CD4-positive, alpha-beta T cell treated with Interleukin-15 for 1 hour (primary cell): Measurements from ENCODE around the gene GNAO1.

Source experiments
- DNase-seq: peaks from one replicate; pipeline ENCODE4 v3.0.0-alpha.2; 2020

GNAO1 gene

DNA sequence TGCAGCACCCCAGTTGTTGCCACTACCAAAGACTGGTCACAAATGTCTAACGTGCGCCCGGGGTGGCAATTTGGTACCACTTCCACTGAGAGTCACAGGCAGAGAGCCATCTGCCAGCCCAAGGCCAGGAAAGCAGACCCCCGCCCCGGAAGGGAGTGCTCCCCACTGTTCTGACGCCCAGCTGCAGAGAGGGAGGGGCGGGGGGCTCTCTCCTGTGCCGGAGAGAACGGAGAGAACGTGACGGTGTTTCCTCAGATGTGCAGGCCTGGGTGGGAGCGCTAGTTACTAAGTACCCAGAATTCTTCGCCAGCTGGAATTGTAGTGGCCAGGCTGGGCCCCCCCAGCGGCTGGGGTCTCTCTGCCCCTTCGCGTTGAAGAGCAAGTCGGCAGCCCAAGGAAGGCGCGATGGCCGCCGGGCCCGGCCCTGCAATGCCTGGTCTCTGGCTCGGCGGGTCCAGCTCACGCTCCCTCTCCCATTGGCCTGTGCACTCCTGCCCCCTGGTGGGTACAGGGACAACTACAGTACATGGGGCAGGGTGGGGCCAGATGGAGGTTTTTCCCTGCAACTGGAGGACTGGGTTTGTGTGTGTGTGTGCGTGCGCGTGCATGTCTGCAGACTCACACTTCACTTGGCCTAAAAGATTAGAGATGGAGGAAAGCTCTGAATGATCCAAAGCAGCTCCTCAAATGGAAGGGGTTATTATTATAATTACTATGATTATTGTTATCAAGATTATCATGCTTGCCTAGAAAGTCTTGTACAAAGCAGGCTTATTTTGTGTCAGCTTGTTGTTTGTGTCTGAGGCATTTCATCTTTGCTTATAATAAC lies 126.9 kb downstream of the GNAO1 start:
- DNase-seq = peak; percentile 73

- no peak for DNase-seq
Observed at GRCh38 chr16:56318827-56319140, 127.5 kb downstream of the GNAO1 start.

GRCh38 chr16:56319376-56319775 lies 128.1 kb downstream of the GNAO1 start:
- no peak for DNase-seq

- no peak for DNase-seq
Observed at GRCh38 chr16:56320056-56320455, 128.8 kb downstream of the GNAO1 start.

- DNase-seq = no peak
Observed at GRCh38 chr16:56320811-56321558, 129.7 kb downstream of the GNAO1 start.

DNA sequence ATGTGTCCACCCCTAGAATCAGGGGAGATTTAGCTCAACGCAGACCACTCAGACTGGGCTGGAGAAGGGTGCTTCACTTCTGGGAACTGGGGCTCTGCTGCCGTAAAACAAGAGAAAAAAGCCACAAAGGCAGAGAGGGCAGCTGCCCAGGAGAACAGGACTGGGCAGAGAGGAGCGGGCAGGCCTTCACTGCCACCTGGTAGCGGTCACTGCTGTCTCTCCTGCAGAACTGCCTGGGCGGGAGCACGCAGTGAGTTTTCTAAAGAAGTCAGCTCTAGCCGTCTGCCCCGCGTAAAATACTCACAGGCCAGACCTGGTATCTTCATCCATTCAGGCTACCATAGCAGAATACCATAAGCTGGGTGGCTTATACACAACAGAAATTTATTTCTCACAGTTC lies 130.3 kb downstream of the GNAO1 start:
- no peak for DNase-seq

DNA sequence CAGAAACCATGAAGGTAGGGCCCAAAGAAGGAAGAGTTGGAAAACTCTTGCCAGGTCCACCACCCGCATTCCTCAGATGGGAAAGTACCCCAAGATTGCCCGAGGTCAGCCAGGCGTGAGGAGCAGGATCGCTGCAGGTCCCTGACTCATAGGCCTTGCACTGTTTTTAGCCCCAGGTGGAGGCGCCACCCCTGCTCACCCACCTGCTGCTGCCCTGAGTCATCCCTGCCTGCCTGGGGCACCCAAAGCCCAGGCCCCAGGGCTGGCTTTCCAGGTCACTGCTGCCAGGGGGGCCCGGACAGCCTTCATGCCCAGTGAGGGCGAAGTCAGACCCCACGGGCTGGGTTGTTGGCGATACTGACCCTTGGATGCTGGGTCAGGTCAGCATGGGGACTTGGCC lies 133.1 kb downstream of the GNAO1 start:
- no peak for DNase-seq

- DNase-seq = no peak
Observed at GRCh38 chr16:56325956-56326355, 134.7 kb downstream of the GNAO1 start.

- no peak for DNase-seq
Observed at GRCh38 chr16:56327071-56327928, 136.0 kb downstream of the GNAO1 start.

DNA sequence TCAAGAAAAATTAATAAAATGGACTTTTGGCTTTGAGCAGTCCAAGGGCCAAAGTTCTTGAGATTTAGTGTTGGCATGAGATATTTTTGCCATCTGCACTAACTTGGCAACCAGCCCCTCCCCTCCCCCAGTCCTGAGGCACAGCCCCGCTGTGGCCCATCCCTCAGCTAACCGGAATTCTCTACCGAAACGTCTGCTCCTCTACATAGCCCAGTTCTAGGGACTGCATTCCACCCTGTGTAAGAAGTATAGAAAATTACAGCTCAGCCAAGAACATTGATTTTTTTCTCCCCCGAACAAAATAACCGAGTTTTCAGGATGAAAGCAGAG lies 136.6 kb downstream of the GNAO1 start:
- DNase-seq = no peak

DNA sequence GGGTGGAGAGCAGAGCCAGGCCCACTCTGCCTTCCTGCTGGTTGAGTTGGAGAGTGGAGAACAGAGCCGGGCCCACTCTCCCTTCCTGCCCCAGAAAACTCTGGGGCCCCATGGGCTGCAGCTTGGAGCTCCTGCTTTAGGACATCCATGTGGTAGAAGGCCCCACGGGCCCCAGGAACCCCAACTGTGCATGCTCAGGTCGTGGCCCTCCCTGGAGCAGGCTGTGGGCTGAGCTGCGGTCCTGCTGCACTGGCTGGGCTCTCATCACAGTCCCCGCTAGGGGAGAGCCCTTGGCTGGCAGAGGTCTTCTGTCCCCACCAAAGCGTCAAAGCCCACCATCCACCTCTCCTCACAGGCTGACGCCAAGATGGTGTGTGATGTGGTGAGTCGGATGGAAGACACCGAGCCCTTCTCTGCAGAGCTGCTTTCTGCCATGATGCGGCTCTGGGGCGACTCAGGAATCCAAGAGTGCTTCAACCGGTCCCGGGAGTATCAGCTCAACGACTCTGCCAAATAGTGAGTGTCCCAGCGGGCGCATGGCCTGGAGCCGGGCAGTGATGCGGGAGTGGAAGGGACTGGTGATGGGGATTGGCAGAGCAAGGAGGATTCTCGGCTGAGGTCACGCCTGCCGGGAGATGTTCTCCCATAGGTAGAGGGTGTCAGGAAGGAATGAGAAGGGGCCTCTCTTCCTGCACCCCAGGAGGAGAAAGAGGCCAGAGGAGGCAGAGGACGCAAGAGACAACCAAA lies 137.2 kb downstream of the GNAO1 start:
- no peak for DNase-seq

DNA sequence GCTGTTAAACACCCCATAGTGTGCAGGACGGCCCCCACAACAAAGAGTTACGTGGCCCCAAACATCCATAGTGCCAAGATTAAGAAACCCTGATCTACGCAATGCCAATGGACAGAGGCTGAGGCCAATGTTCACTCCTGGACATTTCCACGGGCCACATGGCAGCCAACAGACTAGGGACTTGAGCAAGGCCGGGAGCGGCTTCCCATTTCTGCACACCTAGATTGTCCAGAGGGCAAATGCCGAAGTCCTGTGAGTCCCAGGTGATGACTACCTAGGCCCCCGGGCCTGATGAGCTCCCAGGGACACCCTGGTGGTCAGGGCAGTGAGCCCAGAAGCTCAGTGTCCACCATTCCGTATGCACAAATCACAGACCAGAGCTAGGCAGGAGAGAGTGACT lies 138.6 kb downstream of the GNAO1 start:
- DNase-seq = no peak

DNA sequence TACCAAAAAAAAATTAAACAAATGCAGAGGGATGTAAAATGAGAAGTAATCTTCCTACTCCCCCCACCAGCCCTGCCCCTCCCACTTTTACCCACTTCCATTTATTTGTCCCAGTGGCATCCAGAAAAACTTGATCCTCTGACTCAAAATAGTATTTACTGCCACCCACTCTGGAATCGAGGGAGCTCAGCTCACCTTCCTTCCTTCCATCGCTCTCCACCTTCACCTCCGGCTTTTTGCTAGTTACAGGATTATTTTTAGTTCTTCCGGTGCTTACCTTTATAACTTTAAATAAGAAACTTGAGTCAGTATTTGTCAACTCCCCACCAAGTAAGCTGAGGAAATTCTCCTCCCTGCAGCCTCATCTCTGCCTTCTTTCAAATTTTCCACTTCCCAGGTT lies 139.2 kb downstream of the GNAO1 start:
- no peak for DNase-seq

DNA sequence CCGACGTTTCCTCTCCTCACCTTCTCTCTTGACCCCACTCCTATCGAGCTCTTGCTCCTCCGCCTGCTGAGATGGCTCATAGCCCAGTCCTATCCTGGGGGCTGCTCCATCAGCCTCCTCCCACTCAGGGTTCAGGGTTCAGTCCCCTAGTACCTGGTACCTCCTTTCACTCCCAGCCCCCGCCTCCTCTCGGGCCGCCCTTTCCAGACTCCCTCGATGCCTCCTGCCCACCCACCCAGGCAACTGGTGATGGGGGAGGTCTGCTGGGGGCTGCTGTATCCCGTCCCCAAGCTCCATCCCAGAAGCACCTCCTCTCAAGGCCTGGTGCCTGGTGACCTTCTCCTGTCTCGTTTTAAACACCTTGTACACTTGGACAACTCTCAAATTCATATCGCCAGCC lies 140.1 kb downstream of the GNAO1 start:
- DNase-seq = no peak

DNA sequence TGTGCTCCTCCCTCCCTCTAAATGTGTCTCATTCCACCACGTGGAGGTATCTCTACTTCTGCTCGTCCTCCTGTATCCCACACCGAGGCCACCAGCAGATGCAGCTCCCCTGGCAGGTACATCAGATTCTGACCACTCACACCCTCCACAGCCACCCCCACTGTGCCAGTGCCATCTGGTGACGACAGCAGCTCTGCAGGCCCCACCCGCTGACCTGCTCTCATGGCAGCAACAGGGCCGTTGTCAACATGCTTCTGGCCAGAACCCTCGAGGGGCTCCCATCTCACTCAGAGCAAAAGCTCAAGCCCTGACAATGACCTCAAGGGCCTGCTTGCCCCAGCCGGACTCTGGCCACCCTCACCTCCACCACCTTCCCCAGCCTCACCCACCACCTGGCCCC lies 140.6 kb downstream of the GNAO1 start:
- DNase-seq = no peak

DNA sequence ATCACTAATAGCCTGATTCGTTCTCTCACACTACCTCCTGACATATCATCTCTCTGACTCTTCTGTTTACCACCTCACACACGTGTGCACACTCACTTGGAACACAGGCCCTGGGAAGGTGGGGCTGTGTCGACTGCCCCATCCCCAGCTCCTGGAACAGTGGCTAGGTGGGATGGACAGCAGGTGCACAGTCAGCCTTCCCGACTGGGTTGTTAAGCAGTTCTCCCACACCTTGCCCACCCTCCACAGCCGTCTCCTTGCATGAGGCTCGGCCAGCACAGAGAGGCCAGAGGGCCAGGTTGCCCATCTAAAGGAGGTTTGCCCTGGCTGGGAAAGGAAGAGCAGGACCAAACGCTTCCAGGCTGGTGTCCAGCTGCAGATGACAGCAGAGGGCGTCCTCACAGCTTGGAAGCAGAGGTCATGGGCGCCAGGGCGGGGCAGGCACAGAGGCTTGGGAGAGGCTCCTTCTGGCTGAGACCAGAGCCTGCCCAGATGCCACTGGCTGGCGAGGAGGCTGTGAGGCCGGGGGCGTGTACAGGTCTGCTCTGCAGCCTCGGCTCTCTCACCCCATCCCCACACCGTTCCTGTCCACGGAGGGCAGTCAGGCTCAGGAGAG lies 141.3 kb downstream of the GNAO1 start:
- no peak for DNase-seq

DNA sequence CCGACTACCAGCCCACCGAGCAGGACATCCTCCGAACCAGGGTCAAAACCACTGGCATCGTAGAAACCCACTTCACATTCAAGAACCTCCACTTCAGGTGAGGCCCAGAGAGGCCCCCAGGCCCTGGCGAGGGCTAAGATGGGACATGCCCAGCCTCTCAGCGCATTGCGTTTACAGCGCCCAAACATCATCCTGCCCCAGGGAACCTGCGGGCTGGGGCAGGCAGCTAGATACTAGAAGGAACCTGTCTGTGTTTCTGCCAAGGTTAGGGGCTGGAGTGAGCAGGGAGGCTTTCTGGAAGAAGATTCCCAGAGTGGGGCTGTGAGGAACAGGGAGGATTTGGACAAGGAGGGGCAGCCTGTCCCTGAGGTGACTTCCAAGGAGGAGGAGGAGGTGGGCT lies 143.5 kb downstream of the GNAO1 start:
- DNase-seq = no peak

DNA sequence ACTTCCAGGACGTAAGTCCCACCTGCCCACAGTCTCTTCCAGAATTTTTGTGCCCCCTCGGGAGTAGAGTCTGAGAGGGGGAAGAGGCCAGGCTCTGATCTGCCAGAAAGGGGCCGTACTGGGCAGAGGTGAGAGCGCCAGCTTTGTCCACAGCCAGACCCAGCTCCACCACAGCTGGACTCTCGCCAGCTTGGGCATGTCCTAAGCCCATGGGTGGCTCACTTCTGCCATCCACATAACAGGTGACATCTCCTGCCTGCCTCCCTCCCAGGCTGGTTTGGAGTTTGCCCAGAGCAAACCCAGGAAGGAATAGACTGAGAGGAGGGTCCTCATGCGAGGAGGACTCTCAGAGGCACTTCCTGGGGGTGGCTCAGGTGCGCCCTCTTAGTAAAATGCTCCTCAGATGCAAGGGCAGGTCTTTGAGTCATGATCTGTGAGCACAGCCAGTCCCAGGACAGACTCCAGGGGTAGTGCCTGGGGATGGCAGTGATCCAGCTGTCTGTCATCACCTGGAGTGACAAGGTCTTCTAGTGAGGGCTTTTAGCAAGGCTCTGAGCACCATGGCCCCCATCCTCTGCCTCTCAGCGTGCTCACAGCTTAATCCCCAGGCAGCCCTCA lies 144.9 kb downstream of the GNAO1 start:
- no peak for DNase-seq

DNA sequence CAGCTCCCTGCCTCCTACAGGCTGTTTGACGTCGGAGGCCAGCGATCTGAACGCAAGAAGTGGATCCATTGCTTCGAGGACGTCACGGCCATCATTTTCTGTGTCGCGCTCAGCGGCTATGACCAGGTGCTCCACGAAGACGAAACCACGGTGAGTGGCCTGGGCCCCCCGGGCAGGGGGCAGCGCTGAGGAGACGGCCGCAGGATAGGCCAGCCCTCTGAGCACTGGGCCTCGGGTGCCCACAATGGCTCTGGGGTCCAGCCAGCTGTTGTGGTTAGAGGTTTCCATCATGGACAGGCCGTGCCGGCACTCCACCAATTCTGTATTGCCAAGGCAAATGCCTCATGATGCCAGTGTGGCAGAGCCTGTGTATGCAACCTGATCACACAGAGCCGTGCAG lies 145.4 kb downstream of the GNAO1 start:
- DNase-seq = no peak

DNA sequence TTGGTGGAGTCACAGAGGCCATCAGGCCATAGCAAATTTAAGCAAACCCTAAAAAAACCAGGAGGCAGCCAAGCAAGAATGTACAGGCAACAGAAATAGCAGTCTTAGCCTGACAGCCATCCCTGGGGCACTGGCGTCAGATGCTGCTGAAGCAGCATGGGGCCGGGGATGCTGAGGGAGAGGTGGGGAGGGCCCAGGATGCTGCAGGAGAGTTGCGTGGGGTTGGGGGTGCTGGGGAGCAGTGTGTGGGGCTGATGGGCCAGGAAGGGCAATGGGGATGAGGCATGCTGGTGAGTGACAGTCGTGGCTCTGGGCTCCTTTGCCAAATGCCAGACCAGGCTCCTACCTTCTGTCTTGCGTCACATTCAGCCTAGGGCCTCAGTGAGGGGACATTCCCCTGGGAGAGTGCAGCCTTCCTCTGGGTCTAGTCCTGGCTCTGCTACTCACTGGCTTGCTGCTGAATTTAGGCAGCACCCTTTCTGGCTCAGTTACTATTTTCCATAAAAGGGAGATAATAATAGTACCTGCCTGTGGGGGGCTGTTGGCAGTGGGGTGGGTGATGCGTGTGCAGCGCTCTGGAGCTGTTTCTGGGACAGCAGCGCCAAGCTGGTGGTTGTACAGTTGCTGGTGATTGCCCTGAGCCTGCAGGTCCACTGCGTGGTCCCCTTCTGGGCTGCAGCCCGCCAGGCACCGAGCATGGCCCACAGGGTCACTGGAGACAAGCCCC lies 146.0 kb downstream of the GNAO1 start:
- DNase-seq = no peak

GRCh38 chr16:56337858-56338325 lies 146.6 kb downstream of the GNAO1 start:
- no peak for DNase-seq
